ENCODE measurements around the gene GCGR. TPM values are rescaled to one million over a fixed set of nuclear protein-coding genes. Genes with fewer than 3 reads are reported as not detected.

Gene GCGR
- total RNA-seq, 2 experiments from 2014 or later: not detected

- TF ChIP-seq CTCF (IDR thresholded peaks at IDR 0.05): no peak
- Mint-ChIP-seq H3K9me3 (no peaks in the 10 kb centered on the region), H3K27me3 (no peaks in the 10 kb centered on the region), H3K4me1 (ENCODE audit: low read depth) (peaks cover 19% of the 10 kb centered on the region), H3K36me3 (ENCODE audit: low read depth) (peaks cover 7% of the 10 kb centered on the region), H3K4me3 (no peak overlapping the region), H3K27ac (no peak overlapping the region)
- Histone ChIP-seq H3K9me3 (ENCODE audit: control insufficient read depth in 1 of 2, insufficient read depth in 1 of 2, low read length in 2 of 2) (no peaks in the 10 kb centered on the region), H3K4me1 (ENCODE audit: insufficient read depth, low read length) (peaks cover 28% of the 10 kb centered on the region), H3K4me3 (ENCODE audit: low read length) (no peak overlapping the region), H3K36me3 (ENCODE audit: insufficient read depth, low read length) (peaks cover 5% of the 10 kb centered on the region), H3K27me3 (ENCODE audit: control insufficient read depth in 1 of 2, insufficient read depth in 2 of 2, low read length in 2 of 2) (no peaks in the 10 kb centered on the region), H3K27ac (ENCODE audit: low read depth in 1 of 2, low read length in 2 of 2) (no peak overlapping the region)
- DNase-seq (no peak), ATAC-seq (ENCODE audit: poor library complexity) (no peak)
- POLR2A ChIA-PET: no interaction called here
- intact Hi-C loops (cut with DNase I, micrococcal nuclease): loop anchor here in 1 of 2 experiments (5.0 kb wide), 3 partner anchors 42 to 87 kb away; partner anchors contain the start of genes ALYREF, ANAPC11, ARHGDIA and SIRT7
- CTCF ChIA-PET: no interaction called here
Observed at GRCh38 chr17:81829858-81830257, 25.9 kb downstream of the GCGR start.

- no peak overlapping the region for H3K4me3 ChIP-seq (ENCODE audit: low read length)
- Mint-ChIP-seq H3K4me3 (peak overlapping the region; percentile 93), H3K36me3 (ENCODE audit: low read depth) (peaks cover 7% of the 10 kb centered on the region), H3K9me3 (no peaks in the 10 kb centered on the region), H3K27ac (peak overlapping the region; percentile 88), H3K4me1 (ENCODE audit: low read depth) (peaks cover 19% of the 10 kb centered on the region), H3K27me3 (no peaks in the 10 kb centered on the region)
- H3K27ac ChIP-seq (ENCODE audit: low read depth in 1 of 2, low read length in 2 of 2): peak overlapping the region in 1 of 2 donors; percentile 59
- H3K27me3 ChIP-seq (ENCODE audit: control insufficient read depth in 1 of 2, insufficient read depth in 2 of 2, low read length in 2 of 2): no peaks in the 10 kb centered on the region
- ATAC-seq (ENCODE audit: poor library complexity): no peak
- peaks cover 28% of the 10 kb centered on the region for H3K4me1 ChIP-seq (ENCODE audit: insufficient read depth, low read length)
- no peaks in the 10 kb centered on the region for H3K9me3 ChIP-seq (ENCODE audit: control insufficient read depth in 1 of 2, insufficient read depth in 1 of 2, low read length in 2 of 2)
- ChIA-PET CTCF (no interaction called here), POLR2A (interaction anchor here (2.8 kb wide), 1 partner anchor 128 kb away, joined by 13 read pairs; the partner anchor contains the start of gene MRPL12)
- TF ChIP-seq CTCF (IDR thresholded peaks at IDR 0.05): no peak
- H3K36me3 ChIP-seq (ENCODE audit: insufficient read depth, low read length): peaks cover 5% of the 10 kb centered on the region
- DNase-seq: no peak
- intact Hi-C loops (cut with DNase I, micrococcal nuclease): loop anchor here in 1 of 2 experiments (5.0 kb wide), 3 partner anchors 41 to 86 kb away; partner anchors contain the start of genes ALYREF, ANAPC11, ARHGDIA and SIRT7
Observed at GRCh38 chr17:81831563-81831956, 27.6 kb downstream of the GCGR start.

- ChIA-PET POLR2A (interaction anchor here (2.8 kb wide), 1 partner anchor 129 kb away, joined by 13 read pairs; the partner anchor contains the start of gene MRPL12), CTCF (no interaction called here)
- Histone ChIP-seq H3K27ac (ENCODE audit: low read depth in 1 of 2, low read length in 2 of 2) (peak overlapping the region; percentile 59 to 64), H3K4me1 (ENCODE audit: insufficient read depth, low read length) (peaks cover 28% of the 10 kb centered on the region), H3K4me3 (ENCODE audit: low read length) (peak overlapping the region; percentile 80), H3K36me3 (ENCODE audit: insufficient read depth, low read length) (peaks cover 5% of the 10 kb centered on the region), H3K9me3 (ENCODE audit: control insufficient read depth in 1 of 2, insufficient read depth in 1 of 2, low read length in 2 of 2) (no peaks in the 10 kb centered on the region), H3K27me3 (ENCODE audit: control insufficient read depth in 1 of 2, insufficient read depth in 2 of 2, low read length in 2 of 2) (no peaks in the 10 kb centered on the region)
- Mint-ChIP-seq H3K27me3 (no peaks in the 10 kb centered on the region), H3K4me1 (ENCODE audit: low read depth) (peaks cover 19% of the 10 kb centered on the region), H3K9me3 (no peaks in the 10 kb centered on the region), H3K27ac (peak overlapping the region; percentile 88), H3K36me3 (ENCODE audit: low read depth) (peaks cover 7% of the 10 kb centered on the region), H3K4me3 (peak overlapping the region; percentile 93)
- ATAC-seq (ENCODE audit: poor library complexity): peak; percentile 70
- peak in 13 of 14 experiments; percentile 15 to 79 (median 35) for DNase-seq
- intact Hi-C loops (cut with DNase I, micrococcal nuclease): loop anchor here (2.0 to 5.0 kb wide), 4 partner anchors 29 to 85 kb away; partner anchors contain the start of genes ALYREF (in 1 of the 2), ANAPC11 (in 1 of the 2), ARHGDIA (in 1 of the 2) and P4HB (in 1 of the 2)
- TF ChIP-seq CTCF (IDR thresholded peaks at IDR 0.05): no peak
Observed at GRCh38 chr17:81831957-81832607, 28.1 kb downstream of the GCGR start.

Data from CD4-positive, alpha-beta T cell (primary cell).